Mesenchymal stem cell (in vitro differentiated cells and primary cell): Measurements from ENCODE around the gene STX16.

Experiments used
- DNase-seq: peaks from one replicate; pipeline ENCODE4 v3.0.0-alpha.2; 2013
- H2AFZ ChIP-seq: one replicate; pipeline ENCODE4 v1.6.1; 2013; ENCODE audit warnings: low read depth, mild to moderate bottlenecking, control low read depth, inconsistent platforms, low read length, moderate library complexity
- H2AK5ac ChIP-seq: 2 replicates; pipeline ENCODE4 v1.6.1; 2013; ENCODE audit warnings: low read length, moderate library complexity, mild to moderate bottlenecking, inconsistent platforms; ENCODE audit not compliant: severe bottlenecking
- H2BK120ac ChIP-seq: one replicate; pipeline ENCODE4 v1.6.1; 2013; ENCODE audit warnings: low read depth, mild to moderate bottlenecking, inconsistent platforms, low read length, moderate library complexity
- H2BK12ac ChIP-seq, 2 experiments: one replicate each; pipeline ENCODE4 v1.6.1; 2013; ENCODE audit warnings: inconsistent platforms in 2 of 2, low read length in 2 of 2, mild to moderate bottlenecking in 2 of 2, moderate library complexity in 2 of 2, control low read depth in 1 of 2
- H2BK15ac ChIP-seq: one replicate; pipeline ENCODE4 v1.6.1; 2013; ENCODE audit warnings: mild to moderate bottlenecking, low read depth, inconsistent platforms; ENCODE audit not compliant: poor library complexity, severe bottlenecking
- H2BK5ac ChIP-seq: 2 replicates; pipeline ENCODE4 v1.6.1; 2013; ENCODE audit warnings: low read depth, mild to moderate bottlenecking, low read length, control low read depth, inconsistent platforms; ENCODE audit not compliant: poor library complexity, severe bottlenecking
- H3K14ac ChIP-seq, 2 experiments: one replicate each; pipeline ENCODE4 v1.6.1; 2013; ENCODE audit warnings: inconsistent platforms in 2 of 2, low read length in 2 of 2, control low read depth in 1 of 2, mild to moderate bottlenecking in 1 of 2, moderate library complexity in 1 of 2
- H3K18ac ChIP-seq, 2 experiments: one replicate each; pipeline ENCODE4 v1.6.1; 2013; ENCODE audit warnings: inconsistent platforms in 2 of 2, low read length in 2 of 2, control low read depth in 1 of 2, low read depth in 1 of 2, mild to moderate bottlenecking in 1 of 2
- H3K23ac ChIP-seq, 2 experiments: one replicate each; pipeline ENCODE4 v1.6.1; 2013; ENCODE audit warnings: inconsistent platforms in 2 of 2, low read length in 2 of 2, mild to moderate bottlenecking in 2 of 2, moderate library complexity in 2 of 2, control low read depth in 1 of 2
- H3K27ac ChIP-seq: 2 replicates; pipeline ENCODE4 v1.5.1; 2013; ENCODE audit warnings: mild to moderate bottlenecking, moderate library complexity, low read length, control low read depth, inconsistent platforms; ENCODE audit not compliant: poor library complexity, severe bottlenecking
- H3K27me3 ChIP-seq, 2 experiments: 2 replicates each; pipeline versions ENCODE4 v1.6.1 to v1.7.0; 2013; ENCODE audit warnings: low read length in 2 of 2, mild to moderate bottlenecking in 2 of 2, moderate library complexity in 2 of 2, control low read depth in 1 of 2, inconsistent platforms in 1 of 2; ENCODE audit not compliant: control insufficient read depth in 1 of 2, insufficient read depth in 1 of 2
- H3K36me3 ChIP-seq, 2 experiments: 2 replicates each; pipeline versions ENCODE4 v1.6.1 to v1.7.0; 2013; ENCODE audit warnings: low read length in 2 of 2, control low read depth in 1 of 2, inconsistent platforms in 1 of 2, low read depth in 1 of 2, mild to moderate bottlenecking in 1 of 2; ENCODE audit not compliant: insufficient read depth in 2 of 2, control insufficient read depth in 1 of 2
- H3K4ac ChIP-seq, 2 experiments: one replicate each; pipeline ENCODE4 v1.6.1; 2013; ENCODE audit warnings: inconsistent platforms in 2 of 2, low read length in 2 of 2, mild to moderate bottlenecking in 2 of 2, moderate library complexity in 2 of 2, control low read depth in 1 of 2, low read depth in 1 of 2
- H3K4me1 ChIP-seq: 2 replicates; pipeline ENCODE4 v1.6.1; 2013; ENCODE audit warnings: low read depth, low read length, control low read depth; ENCODE audit not compliant: control insufficient read depth, insufficient read depth
- H3K4me2 ChIP-seq: 2 replicates; pipeline ENCODE4 v1.6.1; 2013; ENCODE audit warnings: low read length, mild to moderate bottlenecking, inconsistent platforms; ENCODE audit not compliant: poor library complexity, severe bottlenecking
- H3K4me3 ChIP-seq, 2 experiments: 2 replicates each; pipeline versions ENCODE4 v1.5.1 to v1.7.0; 2013; ENCODE audit warnings: low read length in 2 of 2, mild to moderate bottlenecking in 2 of 2, control low read depth in 1 of 2, low read depth in 1 of 2; ENCODE audit not compliant: insufficient read depth in 1 of 2
- H3K79me1 ChIP-seq: replicated peaks from 2 replicates; pipeline ENCODE4 v1.6.1; 2013; ENCODE audit warnings: mild to moderate bottlenecking, control low read depth, low read length, inconsistent platforms; ENCODE audit not compliant: poor library complexity, severe bottlenecking
- H3K9ac ChIP-seq: 2 replicates; pipeline ENCODE4 v1.7.0; 2013; ENCODE audit warnings: mild to moderate bottlenecking, low read length, moderate library complexity
- H3K9me3 ChIP-seq: 2 replicates; pipeline ENCODE4 v1.7.0; 2013; ENCODE audit warnings: mild to moderate bottlenecking, low read length; ENCODE audit not compliant: control insufficient read depth
- H4K8ac ChIP-seq: one replicate; pipeline ENCODE4 v1.6.1; 2013; ENCODE audit warnings: inconsistent platforms, mild to moderate bottlenecking, low read length, moderate library complexity
- H4K91ac ChIP-seq: one replicate; pipeline ENCODE4 v1.6.1; 2013; ENCODE audit warnings: mild to moderate bottlenecking, low read length, inconsistent platforms
- WGBS: methylation state at CpG from one replicate; pipeline ENCODE4 v1.1.7; 2013; ENCODE audit warnings: mixed read lengths; 5-methylcytosine and 5-hydroxymethylcytosine counted together

STX16 gene

GRCh38 chr20:58705208-58705926, 54.3 kb downstream of the STX16 start:
- H3K9ac ChIP-seq, result no peak overlapping the region

GRCh38 chr20:58706150-58706892, 55.2 kb downstream of the STX16 start:
- Histone ChIP-seq H2BK120ac (no peak overlapping the region), H4K8ac (no peak overlapping the region), H3K14ac (no peak overlapping the region), H3K4me1 (peaks cover 1% of the 10 kb centered on the region), H2BK15ac (no peak overlapping the region), H4K91ac (no peak overlapping the region), H3K4me3 (no peak overlapping the region), H3K18ac (no peak overlapping the region), H3K9ac (no peak overlapping the region), H2AFZ (no peak overlapping the region), H3K27me3 (no peaks in the 10 kb centered on the region), H2BK12ac (no peak overlapping the region), H3K36me3 (peaks cover 59% of the 10 kb centered on the region in 2 experiments), H2BK5ac (no peak overlapping the region), H2AK5ac (no peak overlapping the region), H3K4me2 (no peak overlapping the region), H3K79me1 (peaks cover 6% of the 10 kb centered on the region), H3K4ac (no peak overlapping the region), H3K9me3 (no peaks in the 10 kb centered on the region), H3K23ac (no peak overlapping the region), H3K27ac (no peak overlapping the region)
- no peak for DNase-seq
- 92% methylated on average over 19 of the region's 20 CpGs for WGBS

More at GRCh38 chr20:58705208-58705926, 54.3 kb downstream of the STX16 start:
- no peak overlapping the region for H3K14ac ChIP-seq
- peaks cover 59 to 68% of the 10 kb centered on the region in 2 experiments for H3K36me3 ChIP-seq
- H4K91ac ChIP-seq, result no peak overlapping the region
- 93% methylated on average over 13 of the region's 14 CpGs for WGBS
- H3K18ac ChIP-seq, result no peak overlapping the region
- no peak overlapping the region for H3K27ac ChIP-seq
- DNase-seq, result no peak
- H3K23ac ChIP-seq, result no peak overlapping the region
- no peak overlapping the region for H3K4me3 ChIP-seq
- H2AK5ac ChIP-seq, result no peak overlapping the region
- no peak overlapping the region for H2BK12ac ChIP-seq
- no peaks in the 10 kb centered on the region for H3K9me3 ChIP-seq
- H3K4me2 ChIP-seq, result no peak overlapping the region
- no peak overlapping the region for H4K8ac ChIP-seq
- no peaks in the 10 kb centered on the region for H3K27me3 ChIP-seq
- H2AFZ ChIP-seq, result no peak overlapping the region
- peaks cover 9% of the 10 kb centered on the region for H3K79me1 ChIP-seq
- H3K4ac ChIP-seq, result no peak overlapping the region
- H2BK120ac ChIP-seq, result no peak overlapping the region
- peaks cover 2% of the 10 kb centered on the region for H3K4me1 ChIP-seq
- H2BK15ac ChIP-seq, result no peak overlapping the region
- no peak overlapping the region for H2BK5ac ChIP-seq

- no peak overlapping the region for H2AFZ ChIP-seq
- H2BK12ac ChIP-seq, result no peak overlapping the region
- DNase-seq, result no peak
- H2BK5ac ChIP-seq, result no peak overlapping the region
- no peak overlapping the region for H4K8ac ChIP-seq
- peaks cover 5% of the 10 kb centered on the region for H3K79me1 ChIP-seq
- H4K91ac ChIP-seq, result no peak overlapping the region
- no peaks in the 10 kb centered on the region for H3K9me3 ChIP-seq
- no peak overlapping the region for H2BK120ac ChIP-seq
- H3K4ac ChIP-seq, result no peak overlapping the region
- no peak overlapping the region for H3K9ac ChIP-seq
- peaks cover 51 to 54% of the 10 kb centered on the region in 2 experiments for H3K36me3 ChIP-seq
- H2BK15ac ChIP-seq, result no peak overlapping the region
- no peak overlapping the region for H3K14ac ChIP-seq
- no peaks in the 10 kb centered on the region for H3K27me3 ChIP-seq
- H3K27ac ChIP-seq, result no peak overlapping the region
- peaks cover under 1% of the 10 kb centered on the region for H3K4me1 ChIP-seq
- 97% methylated on average over 20 of the region's 23 CpGs for WGBS
- H3K4me3 ChIP-seq, result no peak overlapping the region
- H3K23ac ChIP-seq, result no peak overlapping the region
- H3K4me2 ChIP-seq, result no peak overlapping the region
- no peak overlapping the region for H3K18ac ChIP-seq
- H2AK5ac ChIP-seq, result no peak overlapping the region
These were observed 56.0 kb downstream of the STX16 start for GRCh38 chr20:58706975-58707681.

GRCh38 chr20:58707770-58708169, 56.7 kb downstream of the STX16 start:
- Histone ChIP-seq H2BK120ac (no peak overlapping the region), H2BK12ac (no peak overlapping the region), H3K9ac (no peak overlapping the region), H2BK15ac (no peak overlapping the region), H3K27me3 (no peaks in the 10 kb centered on the region), H3K36me3 (peaks cover 45 to 53% of the 10 kb centered on the region in 2 experiments), H2AK5ac (no peak overlapping the region), H3K4me2 (no peak overlapping the region), H3K14ac (no peak overlapping the region), H2AFZ (no peak overlapping the region), H3K4ac (no peak overlapping the region), H4K91ac (no peak overlapping the region), H3K23ac (no peak overlapping the region), H4K8ac (no peak overlapping the region), H3K4me1 (peaks cover 4% of the 10 kb centered on the region), H3K79me1 (peaks cover 5% of the 10 kb centered on the region), H3K4me3 (no peak overlapping the region), H3K18ac (no peak overlapping the region), H3K9me3 (no peaks in the 10 kb centered on the region), H3K27ac (no peak overlapping the region), H2BK5ac (no peak overlapping the region)
- no peak for DNase-seq
- WGBS, result 98% methylated on average over 9 of the region's 10 CpGs
